ENCODE results near the gene MPPED1.

The MPPED1 gene

DNA sequence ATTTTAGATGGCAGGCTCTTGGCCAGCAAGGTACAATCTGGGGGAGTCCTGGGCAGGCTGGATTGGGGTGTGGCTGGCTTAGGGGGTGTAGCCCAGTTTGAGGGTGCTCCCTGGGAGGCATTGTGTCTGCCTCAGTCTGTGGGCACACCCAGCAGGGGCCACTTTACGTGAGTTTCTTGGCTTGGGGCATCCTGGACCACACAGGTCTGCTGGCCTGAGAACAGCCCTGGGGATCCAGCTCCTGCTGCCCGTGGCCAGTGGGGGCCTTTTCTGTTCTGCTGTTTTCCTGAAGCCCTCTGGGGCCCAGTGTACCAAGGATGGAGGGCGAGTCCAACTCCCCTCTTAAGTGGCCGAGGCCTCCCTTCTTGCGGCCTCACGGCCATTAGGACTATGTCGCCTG, 71.9 kb downstream of the MPPED1 start:
- FAIRE-seq (no peak), DNase-seq (ENCODE audit: insufficient read length, low spot score) (no peak)
- TF ChIP-seq, protein P1, sequence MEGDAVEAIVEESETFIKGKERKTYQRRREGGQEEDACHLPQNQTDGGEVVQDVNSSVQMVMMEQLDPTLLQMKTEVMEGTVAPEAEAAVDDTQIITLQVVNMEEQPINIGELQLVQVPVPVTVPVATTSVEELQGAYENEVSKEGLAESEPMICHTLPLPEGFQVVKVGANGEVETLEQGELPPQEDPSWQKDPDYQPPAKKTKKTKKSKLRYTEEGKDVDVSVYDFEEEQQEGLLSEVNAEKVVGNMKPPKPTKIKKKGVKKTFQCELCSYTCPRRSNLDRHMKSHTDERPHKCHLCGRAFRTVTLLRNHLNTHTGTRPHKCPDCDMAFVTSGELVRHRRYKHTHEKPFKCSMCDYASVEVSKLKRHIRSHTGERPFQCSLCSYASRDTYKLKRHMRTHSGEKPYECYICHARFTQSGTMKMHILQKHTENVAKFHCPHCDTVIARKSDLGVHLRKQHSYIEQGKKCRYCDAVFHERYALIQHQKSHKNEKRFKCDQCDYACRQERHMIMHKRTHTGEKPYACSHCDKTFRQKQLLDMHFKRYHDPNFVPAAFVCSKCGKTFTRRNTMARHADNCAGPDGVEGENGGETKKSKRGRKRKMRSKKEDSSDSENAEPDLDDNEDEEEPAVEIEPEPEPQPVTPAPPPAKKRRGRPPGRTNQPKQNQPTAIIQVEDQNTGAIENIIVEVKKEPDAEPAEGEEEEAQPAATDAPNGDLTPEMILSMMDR (IDR thresholded peaks at IDR 0.05; ENCODE audit: insufficient read depth, missing control alignments) = no peak

DNA sequence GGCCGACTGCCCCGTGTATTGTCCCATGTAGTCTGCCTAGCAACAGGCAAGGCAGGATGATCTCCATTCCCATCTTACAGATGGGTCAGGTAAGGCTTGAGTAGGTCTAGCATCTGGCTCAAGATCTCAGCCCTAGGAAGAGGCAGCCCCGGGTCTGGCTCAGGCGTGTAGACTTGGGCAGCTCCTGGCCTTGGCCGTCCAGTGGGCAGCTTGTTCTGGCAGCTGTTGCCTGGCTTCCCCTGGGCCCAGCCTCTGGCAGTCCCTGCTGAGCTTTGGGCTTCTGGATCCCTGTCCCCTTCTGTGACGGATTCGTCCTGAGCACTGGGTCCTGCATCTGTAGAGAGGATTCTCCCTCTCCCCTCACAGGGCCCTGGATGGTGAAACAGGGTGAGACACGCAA, 72.4 kb downstream of the MPPED1 start:
- no peak for DNase-seq (ENCODE audit: insufficient read length, low spot score)
- no peak for FAIRE-seq

DNA sequence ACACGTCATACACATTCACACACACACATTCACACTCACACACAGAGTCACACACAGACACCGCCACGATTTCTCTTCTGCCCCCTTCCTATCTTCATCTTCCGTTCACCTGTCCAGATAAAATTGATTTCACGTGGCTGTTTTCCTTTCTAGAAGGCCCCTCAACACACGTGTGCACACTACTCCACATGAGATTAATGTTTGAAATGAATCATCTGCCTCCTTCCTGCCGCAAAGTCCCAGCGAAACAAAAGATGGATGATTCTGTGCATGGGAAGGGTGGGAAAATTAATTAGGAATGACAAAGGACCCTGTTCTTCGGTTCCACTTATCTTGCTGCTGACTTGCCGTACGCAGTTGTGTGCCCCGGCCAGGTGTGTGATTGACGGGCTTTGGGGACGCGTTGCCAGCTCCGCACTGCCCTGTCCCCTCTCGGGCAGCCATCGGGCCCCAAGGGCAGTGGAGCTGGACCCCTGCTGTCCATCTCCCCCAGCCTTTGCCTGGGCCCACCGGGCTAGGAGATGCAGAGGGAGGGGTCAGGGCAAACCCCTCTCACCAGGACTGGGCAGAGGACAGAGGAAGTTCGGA, 73.8 kb downstream of the MPPED1 start:
- DNase-seq (ENCODE audit: insufficient read length, low spot score) = no peak
- TF ChIP-seq, protein P1 (IDR thresholded peaks at IDR 0.05; ENCODE audit: insufficient read depth, missing control alignments) = no peak
- no peak for FAIRE-seq

More for the DNA sequence above, 72.4 kb downstream of the MPPED1 start:
- TF ChIP-seq, protein P1 (IDR thresholded peaks at IDR 0.05; ENCODE audit: insufficient read depth, missing control alignments) = no peak

DNA sequence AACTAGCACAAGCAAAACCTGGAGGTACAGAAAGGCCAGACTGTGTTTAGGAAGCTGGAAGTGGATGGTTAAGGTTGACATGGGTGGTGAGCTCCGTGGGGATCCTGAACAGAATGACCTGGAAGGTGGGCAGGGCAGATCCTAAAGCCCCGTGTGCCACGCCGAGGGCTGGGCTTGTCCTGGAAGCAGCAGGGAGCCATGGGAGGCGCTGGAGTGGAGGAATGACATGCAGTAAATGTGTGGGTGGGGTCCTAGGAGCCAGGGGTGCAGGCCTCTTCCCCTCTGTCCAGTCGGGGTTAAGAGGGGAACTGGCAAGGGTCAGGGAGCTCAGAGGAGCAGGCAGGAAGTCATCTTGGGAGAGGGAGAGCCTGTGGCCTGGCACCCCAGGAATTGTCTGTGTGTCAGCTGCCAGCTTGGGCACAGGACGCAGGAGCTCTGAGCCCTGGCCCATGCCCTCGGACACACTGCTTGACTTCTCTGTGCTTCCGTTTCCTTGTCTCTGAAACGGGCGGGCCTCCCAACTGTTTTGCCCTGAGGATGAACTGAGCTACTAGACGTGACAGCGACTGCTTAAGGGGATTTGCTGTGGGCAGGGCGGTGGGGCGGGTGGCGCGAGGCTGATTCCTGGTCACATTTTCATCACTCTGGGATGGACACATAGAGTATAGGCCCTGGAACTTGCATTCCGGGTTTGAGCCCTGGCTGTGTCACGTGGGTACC, 75.7 kb downstream of the MPPED1 start:
- TF ChIP-seq, protein P1 (IDR thresholded peaks at IDR 0.05; ENCODE audit: insufficient read depth, missing control alignments) = no peak
- no peak for FAIRE-seq
- DNase-seq (ENCODE audit: insufficient read length, low spot score) = no peak

DNA sequence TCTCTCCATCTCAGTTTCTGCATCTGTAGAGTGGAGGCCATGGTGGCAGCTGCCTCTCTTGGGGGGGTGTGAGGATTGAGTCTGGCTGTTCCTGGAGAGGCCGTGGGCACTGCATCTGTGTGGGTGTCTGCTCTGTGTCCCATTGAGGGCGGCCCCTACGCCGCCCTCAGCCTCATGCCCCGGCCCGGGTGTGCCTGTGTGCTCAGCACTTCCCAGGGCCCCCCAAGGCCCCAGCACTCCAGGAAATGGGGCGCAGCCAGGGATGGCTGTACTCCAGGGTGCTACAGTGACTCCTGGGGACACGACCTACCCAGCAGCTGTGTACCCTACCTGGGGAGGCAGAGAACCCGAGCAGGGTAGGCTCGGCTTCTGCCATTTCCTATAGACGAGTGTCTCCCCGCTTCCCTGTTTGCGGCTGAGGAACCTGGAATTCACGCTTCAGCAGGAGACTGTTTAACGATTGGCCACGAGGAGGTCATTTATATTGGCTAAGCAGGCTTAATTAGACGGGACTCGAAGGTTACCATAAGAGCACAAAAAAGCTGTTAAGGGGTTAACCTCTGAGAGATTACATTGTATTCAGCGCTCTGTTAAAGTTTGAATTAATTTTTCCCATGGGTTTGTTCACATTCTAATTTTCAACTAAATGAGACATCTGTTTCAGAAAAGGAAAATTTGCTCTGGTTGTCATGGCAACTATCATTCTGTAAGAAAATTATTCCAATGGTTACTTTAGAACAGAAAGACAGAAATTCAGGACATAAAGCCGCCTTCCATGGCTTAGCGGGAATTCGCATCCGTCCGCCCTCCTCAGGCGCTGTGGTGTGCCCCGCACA, 76.4 kb downstream of the MPPED1 start:
- DNase-seq (ENCODE audit: insufficient read length, low spot score) = no peak
- no peak for FAIRE-seq
- TF ChIP-seq, protein P1 (IDR thresholded peaks at IDR 0.05; ENCODE audit: insufficient read depth, missing control alignments) = no peak

DNA sequence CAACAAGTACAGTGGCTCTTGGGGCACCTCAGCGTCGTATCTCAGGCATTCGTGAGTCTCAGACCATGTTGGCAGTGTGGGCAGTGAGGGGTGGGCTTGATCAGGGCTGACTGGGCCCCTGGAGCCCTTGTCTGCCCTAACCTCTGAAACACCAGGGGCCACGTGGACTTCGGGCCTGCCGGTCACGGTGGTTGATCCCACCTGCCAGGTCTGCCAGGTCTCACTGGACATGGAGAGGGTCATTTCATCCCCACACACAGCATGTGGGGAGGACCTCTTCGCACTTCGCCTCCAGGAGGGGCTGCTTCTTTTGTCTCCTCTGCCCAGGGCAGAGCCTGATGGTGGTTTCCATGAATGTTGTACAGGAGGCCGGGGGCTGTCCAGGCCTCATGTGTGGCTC, 77.1 kb downstream of the MPPED1 start:
- DNase-seq (ENCODE audit: insufficient read length, low spot score) (no peak), FAIRE-seq (no peak)
- TF ChIP-seq, protein P1 (IDR thresholded peaks at IDR 0.05; ENCODE audit: insufficient read depth, missing control alignments) = no peak

All from D721Med (cell line).